GM19193 (cell line): ENCODE results near the gene ARL3.

Experiments used
- POLR2A ChIP-seq: IDR thresholded peaks from 4 replicates; pipeline ENCODE4 v1.6.1; 2011; ENCODE audit not compliant: insufficient read depth, insufficient read length; ENCODE audit errors: extremely low read depth

Gene ARL3

GRCh38 chr10:102681696-102682095, 32.5 kb downstream of the ARL3 start:
- TF ChIP-seq POLR2A = no peak

- no peak for TF ChIP-seq POLR2A
These were observed 34.6 kb downstream of the ARL3 start for GRCh38 chr10:102679596-102679995.

GRCh38 chr10:102678842-102679289, 35.3 kb downstream of the ARL3 start:
- TF ChIP-seq POLR2A = no peak

DNA sequence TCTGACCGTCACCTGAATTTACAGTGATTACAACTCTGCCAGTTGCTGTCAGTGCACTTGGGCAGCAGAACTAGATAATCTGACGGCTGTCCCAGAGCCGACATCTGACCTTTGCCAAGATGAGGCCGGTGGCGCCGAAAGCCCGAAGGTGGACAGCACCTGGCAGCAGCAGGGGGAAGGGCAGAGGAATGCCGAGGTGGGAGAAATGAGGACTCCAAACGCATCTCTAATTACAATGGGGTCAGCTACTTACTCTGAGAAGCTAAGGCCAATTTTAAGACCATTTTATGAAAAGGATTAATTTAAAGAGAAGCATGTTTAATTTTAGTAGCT, 36.2 kb downstream of the ARL3 start:
- no peak for TF ChIP-seq POLR2A

DNA sequence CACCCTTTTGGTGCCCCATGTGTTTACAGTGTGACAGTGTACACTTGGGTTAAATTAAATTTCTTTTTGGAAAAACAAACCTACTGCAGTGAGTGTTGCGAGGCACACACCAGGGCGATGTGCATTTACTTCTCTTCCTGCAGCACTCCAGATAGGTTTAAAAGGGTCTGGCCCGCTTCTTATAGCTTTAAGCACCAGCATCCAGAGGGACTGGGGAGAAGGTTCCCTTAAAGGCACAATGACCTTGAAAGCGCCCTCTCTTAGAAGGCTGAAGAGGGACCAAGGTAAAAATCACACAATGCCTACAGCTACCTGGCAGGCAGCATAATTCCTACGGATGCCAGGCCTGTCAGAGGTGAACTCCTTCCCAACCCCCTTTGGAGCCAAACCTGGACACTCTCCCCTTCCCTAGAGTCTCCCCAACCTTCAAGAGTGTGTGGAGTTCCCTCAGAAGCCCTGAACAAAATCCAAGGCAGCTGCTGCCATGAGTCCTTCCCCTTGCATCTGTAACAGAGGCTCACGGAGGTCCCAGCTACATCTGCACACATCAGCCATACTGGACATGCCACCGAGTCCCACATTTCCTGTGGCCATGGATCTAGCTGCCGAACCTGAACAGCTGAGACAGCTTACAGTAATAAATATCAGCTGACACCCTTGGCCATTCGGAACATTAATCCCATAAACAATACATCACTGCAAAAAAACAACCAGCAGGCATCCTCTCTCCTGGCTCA, 36.7 kb downstream of the ARL3 start:
- no peak for TF ChIP-seq POLR2A

DNA sequence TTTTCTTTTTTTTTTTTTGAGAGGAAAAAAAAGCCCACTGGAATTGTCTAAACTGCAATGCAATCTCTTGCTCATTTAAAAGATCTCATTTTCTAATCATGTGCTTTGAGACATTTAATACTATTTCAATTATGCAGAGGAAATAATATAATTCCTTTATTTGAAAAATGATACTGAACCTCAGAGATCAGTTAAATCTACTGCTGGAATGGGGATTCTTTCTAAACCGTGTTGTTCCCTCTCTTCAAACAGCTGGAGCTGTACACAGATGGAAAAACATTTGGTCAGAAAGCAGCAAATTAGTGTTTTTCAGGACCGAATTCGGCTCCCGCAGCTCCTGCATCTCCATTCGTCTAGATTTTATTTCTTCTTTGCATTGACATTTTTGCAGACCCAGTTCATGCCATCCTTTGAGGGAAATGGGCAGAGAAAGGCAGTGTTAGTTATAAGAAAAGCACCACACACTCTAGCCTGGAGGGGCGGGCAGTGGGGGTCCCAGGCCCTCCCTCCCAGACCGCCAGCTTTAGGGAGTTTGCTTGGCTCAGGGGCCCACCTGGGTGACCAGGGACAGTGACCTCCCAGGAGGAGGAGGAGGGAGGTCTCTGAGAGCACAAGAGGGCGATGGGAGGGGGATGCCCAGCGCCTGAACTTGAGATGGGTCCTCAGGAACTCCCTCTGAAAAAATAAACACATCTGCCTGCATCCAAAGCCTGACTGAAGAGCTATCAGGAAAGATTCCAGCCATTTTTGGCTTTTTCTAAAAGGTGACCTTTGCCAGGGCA, 37.5 kb downstream of the ARL3 start:
- TF ChIP-seq POLR2A = no peak

GRCh38 chr10:102675666-102676533, 38.3 kb downstream of the ARL3 start:
- TF ChIP-seq POLR2A = no peak

GRCh38 chr10:102675011-102675665, 39.1 kb downstream of the ARL3 start:
- TF ChIP-seq POLR2A = no peak

DNA sequence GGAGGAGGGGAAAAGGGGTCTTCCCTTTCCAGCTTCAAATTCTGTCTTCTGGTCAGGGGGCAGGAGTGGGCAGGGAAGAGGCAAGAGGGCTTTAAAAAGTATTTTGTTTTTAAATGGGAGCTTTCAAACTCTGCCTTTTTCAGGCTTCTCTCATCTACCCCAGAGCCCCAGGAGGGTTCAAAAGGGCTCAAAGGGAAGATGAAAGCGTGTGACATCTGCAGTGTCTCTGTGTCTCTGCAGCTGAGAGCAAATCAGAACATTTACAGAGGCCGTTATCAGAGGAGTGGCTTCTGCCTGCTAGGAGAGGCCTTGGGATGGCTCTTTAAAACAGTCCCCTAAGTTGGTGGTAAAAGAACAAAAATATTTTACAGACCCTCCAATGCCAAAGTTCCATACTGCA, 39.6 kb downstream of the ARL3 start:
- no peak for TF ChIP-seq POLR2A

DNA sequence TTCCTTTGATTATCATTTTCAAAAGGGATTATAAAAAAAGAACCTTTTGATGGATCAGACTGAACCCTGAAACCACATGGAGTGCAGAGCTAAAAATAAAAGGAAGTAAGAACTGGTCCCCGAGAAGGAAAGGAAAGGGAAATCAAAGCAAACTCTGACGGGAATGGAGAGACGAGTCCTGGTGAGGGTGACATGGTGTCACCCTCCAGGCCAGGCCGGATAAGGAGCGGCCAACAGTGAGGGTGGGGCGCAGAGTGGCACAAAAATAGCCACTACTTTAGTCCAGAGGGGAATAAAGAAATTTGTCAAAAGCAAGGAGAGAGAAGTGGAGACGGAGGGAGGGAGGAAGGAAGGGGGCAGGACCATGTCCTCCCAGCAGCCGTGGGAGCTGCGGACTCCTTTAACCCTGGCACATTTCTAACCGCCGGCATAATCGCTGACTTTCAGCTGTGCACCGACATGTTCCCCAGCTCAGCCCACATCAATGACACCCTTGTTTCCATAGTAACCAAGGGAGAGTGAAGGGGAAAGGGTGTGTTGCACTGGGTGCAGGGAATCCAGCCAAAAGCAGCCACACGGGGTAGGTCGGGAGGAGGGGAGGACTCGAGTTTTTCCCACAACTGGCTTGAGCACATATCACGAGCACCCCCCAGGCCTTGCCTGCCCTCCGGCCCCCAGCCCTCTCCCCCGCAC, 40.2 kb downstream of the ARL3 start:
- TF ChIP-seq POLR2A = no peak

DNA sequence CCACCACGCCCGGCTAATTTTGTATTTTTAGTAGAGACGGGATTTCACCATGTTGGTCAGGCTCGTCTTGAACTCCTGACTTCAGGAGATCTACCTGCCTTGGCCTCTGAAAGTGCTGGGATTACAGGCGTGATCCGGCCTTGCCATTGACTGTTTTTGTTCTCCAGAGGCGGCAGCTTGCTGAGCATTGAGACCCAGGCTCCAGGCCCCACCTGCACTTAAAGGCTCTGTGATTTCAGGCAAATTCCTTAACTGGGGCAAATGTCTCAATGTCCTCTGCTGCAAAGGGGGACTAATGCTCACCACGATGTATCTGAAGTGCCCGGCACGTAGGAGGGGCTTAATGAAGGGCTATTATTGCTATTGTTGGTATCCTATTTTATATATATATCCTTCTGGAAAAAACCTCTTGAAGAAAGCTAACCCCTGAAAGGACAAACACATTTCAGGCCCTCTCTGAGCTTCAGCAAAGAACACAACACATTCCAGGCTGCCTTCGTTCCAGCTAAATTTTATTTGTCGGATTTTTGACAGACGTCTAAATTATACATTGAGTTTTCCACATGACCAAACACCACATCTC, 40.9 kb downstream of the ARL3 start:
- TF ChIP-seq POLR2A = no peak

DNA sequence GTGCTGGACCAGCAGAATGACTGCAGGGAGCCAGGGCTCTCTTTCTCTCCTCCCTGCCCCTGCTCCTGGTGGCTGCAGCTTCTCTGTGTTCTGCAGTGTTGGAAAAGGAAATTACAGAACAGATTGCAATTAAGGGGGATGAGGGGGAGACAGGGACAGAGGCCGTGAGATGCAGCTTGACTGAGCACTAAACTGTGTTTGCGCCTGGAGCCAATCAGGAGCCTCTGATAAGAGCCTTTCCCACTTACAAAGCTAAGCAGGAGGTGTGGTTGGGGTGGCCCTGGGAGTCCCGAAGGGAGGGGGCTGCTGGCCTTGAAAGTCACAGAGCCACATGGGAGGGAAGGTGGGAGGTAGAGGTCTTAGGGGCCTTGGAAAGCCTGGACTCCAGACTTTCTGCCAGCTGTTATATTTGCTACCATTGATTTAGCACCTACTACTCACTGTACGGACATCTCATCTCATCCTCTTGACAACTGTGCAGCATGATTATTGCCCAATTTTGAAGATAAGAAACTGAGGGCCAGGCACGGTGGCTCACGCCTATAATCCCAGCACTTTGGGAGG, 43.2 kb downstream of the ARL3 start:
- no peak for TF ChIP-seq POLR2A

DNA sequence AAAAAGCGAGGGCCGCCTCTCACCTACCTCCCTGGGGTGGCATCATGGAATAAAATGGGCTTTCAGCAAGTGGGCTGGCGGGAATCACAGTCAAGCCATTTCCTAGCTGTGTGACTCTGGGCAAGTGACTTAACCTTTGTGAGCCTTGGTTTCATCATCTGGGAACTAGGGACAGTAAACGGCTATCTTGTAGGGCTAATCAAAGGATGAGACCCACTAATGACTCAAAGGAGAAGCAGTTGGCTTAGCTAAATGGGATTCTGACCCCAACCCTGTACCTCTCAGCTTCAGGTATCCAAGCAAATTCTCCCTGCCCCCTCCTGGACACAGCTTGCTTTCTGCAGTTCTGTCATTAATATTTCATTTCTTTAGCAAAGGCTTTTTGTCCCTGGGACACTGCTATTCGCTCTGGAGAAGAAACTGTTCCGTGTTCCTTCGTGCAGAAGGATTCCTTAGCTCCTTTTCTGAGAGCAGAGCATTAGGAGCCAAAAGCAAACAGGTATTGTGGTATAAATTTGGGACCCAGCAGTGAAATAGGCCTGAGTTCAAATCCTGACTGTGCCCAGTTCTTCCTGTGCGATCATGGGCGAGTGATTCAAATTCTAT, 44.0 kb downstream of the ARL3 start:
- no peak for TF ChIP-seq POLR2A
